Vagina (tissue), 2 donors: ENCODE data around the gene CDIP1.

Experiments used
- POLR2A ChIP-seq, 2 donors: fragments of 450-650 bp; IDR thresholded peaks; one replicate each; pipeline ENCODE4 v1.6.1; 2017; ENCODE audit warnings: antibody characterized with exemption in 2 of 2, mild to moderate bottlenecking in 2 of 2, moderate library complexity in 2 of 2
- POLR2AphosphoS5 ChIP-seq, 2 donors: sonication (generic); formaldehyde crosslinking; IDR thresholded peaks; one replicate each; pipeline ENCODE4 v1.9.0; 2017; ENCODE audit warnings: antibody characterized with exemption in 2 of 2, mild to moderate bottlenecking in 2 of 2, low read depth in 1 of 2; ENCODE audit not compliant: insufficient read depth in 1 of 2
- TF ChIP-seq, protein P1 (sequence below), 3 experiments: fragments of 450-650 bp in 2 of 3; fragments of 200-600 bp in 1 of 3; sonication (generic) in 1 of 3; IDR thresholded peaks; one replicate each; pipeline ENCODE4 v1.5.1; 2017 to 2019; ENCODE audit warnings: antibody characterized with exemption in 3 of 3, mild to moderate bottlenecking in 2 of 3, moderate library complexity in 2 of 3

- TF ChIP-seq, protein P1, sequence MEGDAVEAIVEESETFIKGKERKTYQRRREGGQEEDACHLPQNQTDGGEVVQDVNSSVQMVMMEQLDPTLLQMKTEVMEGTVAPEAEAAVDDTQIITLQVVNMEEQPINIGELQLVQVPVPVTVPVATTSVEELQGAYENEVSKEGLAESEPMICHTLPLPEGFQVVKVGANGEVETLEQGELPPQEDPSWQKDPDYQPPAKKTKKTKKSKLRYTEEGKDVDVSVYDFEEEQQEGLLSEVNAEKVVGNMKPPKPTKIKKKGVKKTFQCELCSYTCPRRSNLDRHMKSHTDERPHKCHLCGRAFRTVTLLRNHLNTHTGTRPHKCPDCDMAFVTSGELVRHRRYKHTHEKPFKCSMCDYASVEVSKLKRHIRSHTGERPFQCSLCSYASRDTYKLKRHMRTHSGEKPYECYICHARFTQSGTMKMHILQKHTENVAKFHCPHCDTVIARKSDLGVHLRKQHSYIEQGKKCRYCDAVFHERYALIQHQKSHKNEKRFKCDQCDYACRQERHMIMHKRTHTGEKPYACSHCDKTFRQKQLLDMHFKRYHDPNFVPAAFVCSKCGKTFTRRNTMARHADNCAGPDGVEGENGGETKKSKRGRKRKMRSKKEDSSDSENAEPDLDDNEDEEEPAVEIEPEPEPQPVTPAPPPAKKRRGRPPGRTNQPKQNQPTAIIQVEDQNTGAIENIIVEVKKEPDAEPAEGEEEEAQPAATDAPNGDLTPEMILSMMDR (IDR thresholded peaks at IDR 0.05) = no peak
- TF ChIP-seq POLR2A (IDR thresholded peaks at IDR 0.05) = no peak
- no peak for TF ChIP-seq POLR2AphosphoS5 (IDR thresholded peaks at IDR 0.05; ENCODE audit: insufficient read depth in 1 of 2, low read depth in 1 of 2)
These were observed 45.3 kb upstream of the CDIP1 start for GRCh38 chr16:4583906-4584305.
